HG03135 (cell line): Measurements from ENCODE around the gene KCNJ16.
A peak's percentile ranks its signal among the peaks of the same experiment; 100 is the strongest.

Experiments
- ATAC-seq: cut with Tn5 transposase; IDR thresholded peaks from one replicate; pipeline ENCODE4 v1.9.1; 2021; ENCODE audit warnings: mild to moderate bottlenecking, moderate library complexity; ENCODE audit not compliant: unreplicated experiment

Gene KCNJ16

GRCh38 chr17:70123193-70123592 lies 48.2 kb downstream of the KCNJ16 start:
- no peak for ATAC-seq

- no peak for ATAC-seq
Observed at GRCh38 chr17:70124723-70125122, 49.7 kb downstream of the KCNJ16 start.

- ATAC-seq = no peak
Observed at GRCh38 chr17:70127221-70127873, 52.3 kb downstream of the KCNJ16 start.

- ATAC-seq = no peak
Observed at GRCh38 chr17:70128727-70129238, 53.8 kb downstream of the KCNJ16 start.

GRCh38 chr17:70130289-70130688 lies 55.3 kb downstream of the KCNJ16 start:
- no peak for ATAC-seq

DNA sequence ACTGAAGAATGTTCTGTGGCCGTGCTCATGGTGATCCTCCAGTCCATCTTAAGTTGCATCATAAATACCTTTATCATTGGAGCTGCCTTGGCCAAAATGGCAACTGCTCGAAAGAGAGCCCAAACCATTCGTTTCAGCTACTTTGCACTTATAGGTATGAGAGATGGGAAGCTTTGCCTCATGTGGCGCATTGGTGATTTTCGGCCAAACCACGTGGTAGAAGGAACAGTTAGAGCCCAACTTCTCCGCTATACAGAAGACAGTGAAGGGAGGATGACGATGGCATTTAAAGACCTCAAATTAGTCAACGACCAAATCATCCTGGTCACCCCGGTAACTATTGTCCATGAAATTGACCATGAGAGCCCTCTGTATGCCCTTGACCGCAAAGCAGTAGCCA lies 57.5 kb downstream of the KCNJ16 start:
- ATAC-seq = no peak

DNA sequence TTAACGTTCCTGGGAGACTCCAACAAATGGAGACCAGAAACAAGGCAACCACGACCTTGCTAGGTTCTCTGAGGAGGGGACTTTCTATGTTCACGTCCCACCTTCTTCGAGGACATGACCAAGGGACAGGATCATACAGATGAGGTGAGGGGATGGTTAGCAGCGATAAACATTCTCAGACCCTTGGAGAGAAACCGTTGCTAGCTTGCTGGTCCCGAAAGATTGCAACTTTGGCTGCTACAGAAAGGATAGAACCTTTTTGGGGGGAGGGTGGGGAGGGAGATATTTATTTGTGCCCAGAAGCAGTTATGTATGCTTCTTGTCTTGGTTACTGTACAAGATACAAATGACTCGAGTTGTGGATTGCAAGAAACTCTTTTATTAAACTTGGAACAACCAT lies 59.0 kb downstream of the KCNJ16 start:
- ATAC-seq = no peak

- no peak for ATAC-seq
Observed at GRCh38 chr17:70134777-70135176, 59.8 kb downstream of the KCNJ16 start.

DNA sequence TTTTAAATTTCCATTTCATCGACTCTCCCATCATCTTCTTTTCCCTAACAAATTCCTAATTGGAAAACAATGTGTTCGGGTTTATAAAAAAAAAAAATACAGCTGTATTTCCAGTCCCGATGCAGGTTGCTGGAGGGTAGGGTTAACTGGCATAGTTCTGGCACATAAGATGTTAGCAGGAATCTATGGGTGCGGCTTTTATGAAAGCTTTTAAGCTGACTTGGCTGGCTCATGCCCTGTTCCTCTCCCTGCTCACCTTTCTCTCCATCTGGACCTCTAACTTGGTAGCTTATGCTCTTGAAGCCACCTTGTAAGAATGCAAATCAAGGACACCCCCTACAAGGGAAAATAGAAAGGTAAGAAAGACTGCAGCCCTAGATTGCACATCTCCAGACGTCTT lies 61.1 kb downstream of the KCNJ16 start:
- no peak for ATAC-seq

- peak; percentile 99 for ATAC-seq
Observed at GRCh38 chr17:70137451-70138230, 62.6 kb downstream of the KCNJ16 start.

- no peak for ATAC-seq
Observed at GRCh38 chr17:70138291-70138865, 63.4 kb downstream of the KCNJ16 start.

DNA sequence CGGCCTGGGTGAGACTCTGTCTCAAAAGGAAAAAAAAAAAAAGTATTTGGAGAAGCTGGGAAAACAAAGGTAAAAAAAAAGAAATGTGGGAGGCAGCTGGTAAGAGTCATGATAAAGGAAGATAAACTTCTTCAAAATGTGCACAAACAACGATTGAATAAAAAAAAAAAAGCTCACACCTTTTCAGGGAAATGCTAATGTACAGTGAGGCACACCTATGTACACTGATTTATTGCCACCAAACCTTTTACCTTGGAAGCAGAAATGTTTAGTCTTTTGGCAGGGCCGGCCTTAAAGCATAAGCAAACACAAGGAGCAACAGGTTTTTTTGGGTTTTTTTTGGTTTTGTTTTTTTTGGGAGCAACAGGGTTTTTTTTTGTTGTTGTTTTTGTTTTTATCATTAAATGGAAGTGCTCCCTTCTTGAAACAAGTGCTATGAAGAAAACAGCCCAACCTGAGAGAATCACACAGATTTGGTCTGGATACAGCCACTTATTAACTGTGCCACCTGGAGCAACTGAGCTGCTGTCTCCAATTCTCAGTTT lies 64.5 kb downstream of the KCNJ16 start:
- no peak for ATAC-seq

- no peak for ATAC-seq
Observed at GRCh38 chr17:70144260-70144846, 69.3 kb downstream of the KCNJ16 start.

DNA sequence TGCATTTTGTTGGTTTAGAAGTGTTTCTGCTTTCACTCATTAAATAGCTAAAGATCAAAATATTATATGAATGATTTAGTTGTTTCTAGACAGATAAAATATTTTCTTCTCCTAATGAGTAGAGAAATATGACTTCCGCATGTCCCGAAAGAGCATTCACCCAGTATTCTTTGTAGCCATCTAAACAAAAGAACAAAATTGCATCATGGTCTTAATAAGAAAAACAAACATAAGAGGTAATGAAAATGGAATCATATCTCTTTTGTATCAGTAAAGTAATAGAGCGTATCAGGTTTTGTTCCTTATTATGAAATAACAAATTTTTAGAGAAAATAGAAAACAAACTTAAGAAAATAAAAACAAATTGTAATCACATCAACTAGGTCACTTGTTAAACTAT lies 78.2 kb downstream of the KCNJ16 start:
- ATAC-seq = no peak

GRCh38 chr17:70157151-70157550 lies 82.1 kb downstream of the KCNJ16 start:
- ATAC-seq = no peak

GRCh38 chr17:70158180-70158579 lies 83.2 kb downstream of the KCNJ16 start:
- no peak for ATAC-seq

- no peak for ATAC-seq
Observed at GRCh38 chr17:70158591-70158990, 83.6 kb downstream of the KCNJ16 start.

DNA sequence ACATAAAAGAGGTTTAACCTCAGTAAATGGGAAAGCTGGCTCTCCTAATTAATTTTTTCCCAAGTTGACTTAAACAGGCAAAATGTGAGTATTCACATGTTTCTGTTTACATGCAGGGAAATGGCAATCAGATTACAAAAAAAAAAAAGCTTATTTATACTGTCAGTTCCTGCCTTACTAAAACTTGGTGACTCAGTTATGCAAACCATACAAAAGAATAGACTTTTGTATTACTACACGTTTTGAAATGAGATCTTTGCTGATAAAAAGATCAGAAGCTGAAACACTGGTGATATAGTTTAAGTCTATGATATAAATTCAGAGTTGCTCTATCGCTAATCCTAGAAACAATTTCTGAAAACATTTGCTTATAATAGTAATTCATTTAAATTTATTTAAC lies 85.0 kb downstream of the KCNJ16 start:
- no peak for ATAC-seq

- ATAC-seq = no peak
Observed at GRCh38 chr17:70161519-70161918, 86.5 kb downstream of the KCNJ16 start.

DNA sequence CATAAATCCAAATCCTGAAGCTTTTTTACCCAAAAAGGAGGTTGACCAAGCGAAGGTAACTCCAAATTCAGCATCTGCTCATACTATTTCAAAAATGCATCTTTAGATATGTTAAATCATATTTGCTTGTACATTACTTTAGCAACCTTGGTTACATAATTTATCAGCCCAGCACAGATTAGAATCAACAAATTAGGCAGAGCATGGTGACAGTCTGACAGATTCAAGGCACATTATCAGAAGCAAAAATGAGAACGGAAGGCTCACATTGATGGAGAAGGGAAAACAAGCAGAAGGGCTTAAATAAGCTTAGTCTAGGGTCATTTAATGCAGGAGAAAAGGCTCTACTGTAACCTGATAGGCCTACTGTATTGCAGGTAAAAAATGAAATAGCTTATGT lies 90.4 kb downstream of the KCNJ16 start:
- ATAC-seq = no peak

GRCh38 chr17:70166615-70167014 lies 91.6 kb downstream of the KCNJ16 start:
- ATAC-seq = no peak
